IPS-NIHi7 (cell line): ENCODE results near the gene HTT.

ENCODE experiments used
- DNase-seq: peaks from one replicate; pipeline ENCODE4 v3.0.0; 2012; ENCODE audit warnings: mixed read lengths; ENCODE audit errors: extremely low spot score

Gene HTT

GRCh38 chr4:3263053-3263875 lies 188.8 kb downstream of the HTT start:
- DNase-seq = no peak

GRCh38 chr4:3263876-3264193 lies 189.4 kb downstream of the HTT start:
- no peak for DNase-seq

GRCh38 chr4:3266076-3266475 lies 191.6 kb downstream of the HTT start:
- DNase-seq = no peak

GRCh38 chr4:3267576-3268394 lies 193.3 kb downstream of the HTT start:
- DNase-seq = peak; percentile 57

- no peak for DNase-seq
Observed at GRCh38 chr4:3268395-3269104, 194.1 kb downstream of the HTT start.

GRCh38 chr4:3269105-3269927 lies 194.8 kb downstream of the HTT start:
- DNase-seq = no peak

- DNase-seq = no peak
Observed at GRCh38 chr4:3269991-3270611, 195.6 kb downstream of the HTT start.

- no peak for DNase-seq
Observed at GRCh38 chr4:3271131-3271530, 196.7 kb downstream of the HTT start.

- no peak for DNase-seq
Observed at GRCh38 chr4:3276986-3277385, 202.5 kb downstream of the HTT start.

- DNase-seq = no peak
Observed at GRCh38 chr4:3280466-3280865, 206.0 kb downstream of the HTT start.

- DNase-seq = no peak
Observed at GRCh38 chr4:3283483-3283882, 209.0 kb downstream of the HTT start.

GRCh38 chr4:3283916-3284315 lies 209.4 kb downstream of the HTT start:
- DNase-seq = no peak

- DNase-seq = no peak
Observed at GRCh38 chr4:3284734-3285557, 210.5 kb downstream of the HTT start.

- no peak for DNase-seq
Observed at GRCh38 chr4:3285558-3286334, 211.3 kb downstream of the HTT start.

GRCh38 chr4:3286335-3287175 lies 212.1 kb downstream of the HTT start:
- DNase-seq = no peak

- no peak for DNase-seq
Observed at GRCh38 chr4:3287271-3287971, 212.9 kb downstream of the HTT start.

- DNase-seq = no peak
Observed at GRCh38 chr4:3287972-3288570, 213.6 kb downstream of the HTT start.
